ENCODE data around the gene MED13L. TPM values are rescaled to one million over a fixed set of nuclear protein-coding genes. Genes with fewer than 3 reads are reported as not detected.

The MED13L gene
- total RNA-seq, 1 experiment from 2014 or later = 94.1 TPM

- TF ChIP-seq EZH2 (IDR thresholded peaks at IDR 0.05; ENCODE audit: borderline replicate concordance, low read depth, low read length, poor library complexity, severe bottlenecking) (no peak), CTCF (conservative IDR thresholded peaks at IDR 0.05; ENCODE audit: low read depth, low read length) (no peak)
- CTCF ChIA-PET = no interaction called here
- H3K36me3 ChIP-seq (ENCODE audit: insufficient read depth, low read length, poor library complexity, severe bottlenecking) = no peaks in the 10 kb centered on the region
- no peaks in the 10 kb centered on the region for H3K4me1 ChIP-seq (ENCODE audit: insufficient read depth, low read length, poor library complexity, severe bottlenecking)
- no peak overlapping the region for H3K4me3 ChIP-seq (ENCODE audit: low read depth, low read length, poor library complexity, severe bottlenecking)
- no TSS peak for BruUV-seq (replicated peaks)
- POLR2A ChIA-PET (ENCODE audit: low non-redundant PET) = no interaction called here
- no peaks in the 10 kb centered on the region for H3K27me3 ChIP-seq (replicated peaks; ENCODE audit: insufficient read depth, low read depth, low read length, poor library complexity)
- peaks cover 8% of the 10 kb centered on the region for H3K9me3 ChIP-seq (ENCODE audit: low read depth, low read length, poor library complexity, severe bottlenecking)
- intact Hi-C loops (cut with micrococcal nuclease; ENCODE audit: unreplicated experiment) = no loop called here
- DNase-seq (ENCODE audit: low spot score) = no peak
- no peak overlapping the region for H3K27ac ChIP-seq (ENCODE audit: low read depth, low read length, poor library complexity, severe bottlenecking)
These were observed 335.1 kb downstream of the MED13L start for GRCh38 chr12:115942346-115942745.

GRCh38 chr12:115941362-115941761 is 336.1 kb downstream of the MED13L start:
- H3K4me1 ChIP-seq (ENCODE audit: insufficient read depth, low read length, poor library complexity, severe bottlenecking) = no peaks in the 10 kb centered on the region
- no peak for TF ChIP-seq CTCF (conservative IDR thresholded peaks at IDR 0.05; ENCODE audit: low read depth, low read length)
- TF ChIP-seq EZH2 (IDR thresholded peaks at IDR 0.05; ENCODE audit: borderline replicate concordance, low read depth, low read length, poor library complexity, severe bottlenecking) = no peak
- no peak overlapping the region for H3K27ac ChIP-seq (ENCODE audit: low read depth, low read length, poor library complexity, severe bottlenecking)
- POLR2A ChIA-PET (ENCODE audit: low non-redundant PET) = no interaction called here
- no peaks in the 10 kb centered on the region for H3K27me3 ChIP-seq (replicated peaks; ENCODE audit: insufficient read depth, low read depth, low read length, poor library complexity)
- peak; percentile 64 for DNase-seq (ENCODE audit: low spot score)
- H3K36me3 ChIP-seq (ENCODE audit: insufficient read depth, low read length, poor library complexity, severe bottlenecking) = no peaks in the 10 kb centered on the region
- H3K9me3 ChIP-seq (ENCODE audit: low read depth, low read length, poor library complexity, severe bottlenecking) = peaks cover 8% of the 10 kb centered on the region
- intact Hi-C loops (cut with micrococcal nuclease; ENCODE audit: unreplicated experiment) = no loop called here
- H3K4me3 ChIP-seq (ENCODE audit: low read depth, low read length, poor library complexity, severe bottlenecking) = no peak overlapping the region
- BruUV-seq (replicated peaks) = no TSS peak
- CTCF ChIA-PET = no interaction called here

GRCh38 chr12:115938794-115939377 is 338.6 kb downstream of the MED13L start:
- BruUV-seq (replicated peaks) = no TSS peak
- Histone ChIP-seq H3K9me3 (ENCODE audit: low read depth, low read length, poor library complexity, severe bottlenecking) (peaks cover 8% of the 10 kb centered on the region), H3K4me3 (ENCODE audit: low read depth, low read length, poor library complexity, severe bottlenecking) (no peak overlapping the region), H3K27me3 (replicated peaks; ENCODE audit: insufficient read depth, low read depth, low read length, poor library complexity) (no peaks in the 10 kb centered on the region), H3K27ac (ENCODE audit: low read depth, low read length, poor library complexity, severe bottlenecking) (no peak overlapping the region), H3K36me3 (ENCODE audit: insufficient read depth, low read length, poor library complexity, severe bottlenecking) (no peaks in the 10 kb centered on the region), H3K4me1 (ENCODE audit: insufficient read depth, low read length, poor library complexity, severe bottlenecking) (no peaks in the 10 kb centered on the region)
- CTCF ChIA-PET = no interaction called here
- POLR2A ChIA-PET (ENCODE audit: low non-redundant PET) = no interaction called here
- no peak for DNase-seq (ENCODE audit: low spot score)
- no peak for TF ChIP-seq EZH2 (IDR thresholded peaks at IDR 0.05; ENCODE audit: borderline replicate concordance, low read depth, low read length, poor library complexity, severe bottlenecking)
- TF ChIP-seq CTCF (conservative IDR thresholded peaks at IDR 0.05; ENCODE audit: low read depth, low read length) = no peak
- intact Hi-C loops (cut with micrococcal nuclease; ENCODE audit: unreplicated experiment) = no loop called here

All from A673 (cell line).